Measurements from ENCODE around the gene EEFSEC.
A peak's percentile ranks its signal among the peaks of the same experiment; 100 is the strongest.

EEFSEC gene

DNA sequence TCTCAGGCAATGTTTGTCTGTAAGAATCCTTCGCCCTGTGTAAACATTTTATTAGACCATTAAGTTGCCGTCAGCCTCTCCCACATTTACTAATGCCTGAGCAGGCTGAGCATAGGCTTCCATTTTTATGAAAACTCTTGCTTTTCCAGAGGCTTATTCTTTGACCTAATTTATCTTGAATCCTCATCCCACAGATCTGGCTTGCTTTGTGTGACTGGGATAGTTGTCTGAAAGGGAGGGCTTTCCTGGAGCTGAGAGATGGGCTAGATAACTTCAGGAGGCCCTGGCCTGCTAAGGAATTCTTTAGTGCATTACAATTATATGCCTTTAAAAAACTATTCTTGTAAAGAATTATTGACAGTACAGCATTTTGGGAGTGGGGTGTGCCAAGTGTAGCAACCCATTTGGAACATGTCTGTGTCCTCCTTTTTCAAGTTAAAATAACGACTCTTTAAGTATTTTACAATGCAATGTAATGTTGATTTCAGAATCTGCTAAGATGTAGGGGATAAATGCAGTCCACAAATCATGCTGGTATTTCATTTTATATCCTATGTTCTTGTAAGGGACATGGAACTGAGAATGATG is 52.4 kb downstream of the EEFSEC start:
- H3K4me3 ChIP-seq (ENCODE audit: low read depth, low read length) = no peak overlapping the region
- DNase-seq (ENCODE audit: low read depth) = no peak

GRCh38 chr3:128207951-128208350 is 54.7 kb downstream of the EEFSEC start:
- no peak overlapping the region for H3K4me3 ChIP-seq (ENCODE audit: low read depth, low read length)
- no peak for DNase-seq (ENCODE audit: low read depth)

DNA sequence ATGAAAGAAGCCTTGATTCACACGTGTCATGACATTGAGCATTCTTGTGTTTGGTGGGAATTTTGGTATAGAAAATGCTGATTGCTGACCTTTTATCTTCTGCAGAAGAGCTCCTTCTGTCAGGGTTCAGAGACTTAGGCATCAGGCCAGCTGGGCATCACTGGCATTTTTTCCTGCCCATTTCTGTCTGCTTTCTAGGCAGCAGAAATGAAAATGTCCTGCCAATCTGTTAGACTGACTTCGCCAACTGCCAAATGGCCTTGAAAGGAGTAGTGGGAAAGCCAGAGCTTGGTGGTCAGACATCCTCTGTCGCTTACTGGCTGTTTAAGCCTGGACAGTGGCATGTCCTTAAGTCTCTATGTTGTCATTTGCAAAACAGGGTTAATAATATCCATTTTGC is 57.4 kb downstream of the EEFSEC start:
- no peak overlapping the region for H3K4me3 ChIP-seq (ENCODE audit: low read depth, low read length)
- no peak for DNase-seq (ENCODE audit: low read depth)

GRCh38 chr3:128214056-128214455 is 60.8 kb downstream of the EEFSEC start:
- no peak overlapping the region for H3K4me3 ChIP-seq (ENCODE audit: low read depth, low read length)
- DNase-seq (ENCODE audit: low read depth) = no peak

GRCh38 chr3:128215290-128215689 is 62.0 kb downstream of the EEFSEC start:
- DNase-seq (ENCODE audit: low read depth) = no peak
- H3K4me3 ChIP-seq (ENCODE audit: low read depth, low read length) = no peak overlapping the region

- no peak for DNase-seq (ENCODE audit: low read depth)
- no peak overlapping the region for H3K4me3 ChIP-seq (ENCODE audit: low read depth, low read length)
These were observed 62.7 kb downstream of the EEFSEC start for GRCh38 chr3:128215800-128216495.

- DNase-seq (ENCODE audit: low read depth) = peak; percentile 39
- no peak overlapping the region for H3K4me3 ChIP-seq (ENCODE audit: low read depth, low read length)
These were observed 64.6 kb downstream of the EEFSEC start for GRCh38 chr3:128217702-128218547.

GRCh38 chr3:128218548-128219257 is 65.4 kb downstream of the EEFSEC start:
- no peak overlapping the region for H3K4me3 ChIP-seq (ENCODE audit: low read depth, low read length)
- no peak for DNase-seq (ENCODE audit: low read depth)

DNA sequence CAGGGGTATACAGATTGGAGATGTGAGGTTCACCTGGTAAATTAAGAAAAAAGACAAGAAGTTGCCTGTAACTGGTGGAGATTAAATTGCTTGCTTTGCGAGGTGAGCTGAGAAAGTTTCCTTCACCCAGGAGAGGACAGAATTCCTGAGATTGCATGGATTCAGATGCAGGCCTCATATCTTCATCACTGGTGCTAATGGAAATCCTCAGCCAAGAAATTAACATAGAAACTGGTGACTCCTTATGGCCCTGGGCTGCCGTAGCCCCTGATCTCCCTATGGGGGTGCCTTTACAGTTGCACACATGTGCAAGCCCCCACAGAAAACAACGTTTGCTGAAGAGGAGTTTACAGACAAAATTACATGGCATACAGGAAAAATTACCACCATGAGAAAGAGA is 68.0 kb downstream of the EEFSEC start:
- DNase-seq (ENCODE audit: low read depth) = no peak
- no peak overlapping the region for H3K4me3 ChIP-seq (ENCODE audit: low read depth, low read length)

- DNase-seq (ENCODE audit: low read depth) = no peak
- H3K4me3 ChIP-seq (ENCODE audit: low read depth, low read length) = no peak overlapping the region
These were observed 69.6 kb downstream of the EEFSEC start for GRCh38 chr3:128222796-128223385.

DNA sequence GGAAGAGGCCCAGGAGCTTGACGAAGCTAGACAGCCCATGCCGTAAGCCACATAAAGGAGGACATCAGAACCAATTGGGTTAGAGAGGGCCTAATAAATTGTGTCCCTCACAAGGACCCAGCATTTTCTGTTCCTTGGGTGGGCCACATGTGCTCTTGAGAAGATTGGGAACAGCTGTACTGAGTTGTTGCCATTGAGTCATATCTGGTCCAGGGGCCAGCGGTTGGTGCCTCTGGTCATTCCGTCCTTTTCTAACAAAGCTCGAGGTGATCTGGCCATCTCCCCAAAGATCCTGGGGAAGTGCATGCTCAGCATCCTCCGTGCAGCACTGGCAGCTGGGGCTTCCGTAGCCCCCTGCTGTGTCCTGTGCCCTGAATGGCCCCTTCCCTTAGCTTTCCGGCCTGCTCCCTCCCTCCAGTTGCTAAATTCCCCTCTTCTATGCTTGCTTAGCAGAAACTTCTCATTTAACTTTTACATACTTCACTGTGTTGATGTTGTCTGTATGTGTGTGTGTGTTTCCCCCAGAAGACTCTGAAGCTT is 73.0 kb downstream of the EEFSEC start:
- H3K4me3 ChIP-seq (ENCODE audit: low read depth, low read length) = no peak overlapping the region

GRCh38 chr3:128226795-128227395 is 73.6 kb downstream of the EEFSEC start:
- no peak for DNase-seq (ENCODE audit: low read depth)
- no peak overlapping the region for H3K4me3 ChIP-seq (ENCODE audit: low read depth, low read length)

More for the DNA sequence above, 73.0 kb downstream of the EEFSEC start:
- DNase-seq (ENCODE audit: low read depth) = no peak

GRCh38 chr3:128227507-128227906 is 74.2 kb downstream of the EEFSEC start:
- no peak for DNase-seq (ENCODE audit: low read depth)
- no peak overlapping the region for H3K4me3 ChIP-seq (ENCODE audit: low read depth, low read length)

DNA sequence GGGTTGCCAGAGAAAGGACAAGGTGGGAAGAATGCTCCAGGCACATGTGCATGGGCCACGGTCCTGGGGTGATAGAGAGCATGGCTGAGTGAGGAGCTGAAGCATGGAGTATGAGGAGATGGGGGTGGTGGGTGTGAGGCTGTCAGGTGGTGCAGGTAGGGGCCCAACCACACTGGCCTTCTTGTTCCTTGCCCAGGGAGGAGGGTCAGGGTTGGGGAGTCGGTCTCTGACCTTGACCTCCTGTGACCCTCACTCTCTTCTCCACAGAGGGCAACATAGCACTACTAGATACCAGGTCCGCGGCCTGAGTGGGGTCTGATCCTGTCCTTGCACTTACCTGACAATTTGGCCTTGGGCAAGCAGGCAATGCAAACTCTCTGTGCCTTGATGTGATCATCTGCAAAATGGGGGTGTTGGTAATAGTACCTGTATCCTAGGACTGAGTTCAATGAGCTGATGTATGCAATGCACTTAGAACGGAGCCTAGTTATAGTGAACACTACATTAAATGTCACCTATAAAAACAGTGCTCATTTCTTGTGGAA is 75.2 kb downstream of the EEFSEC start:
- no peak for DNase-seq (ENCODE audit: low read depth)
- H3K4me3 ChIP-seq (ENCODE audit: low read depth, low read length) = no peak overlapping the region

DNA sequence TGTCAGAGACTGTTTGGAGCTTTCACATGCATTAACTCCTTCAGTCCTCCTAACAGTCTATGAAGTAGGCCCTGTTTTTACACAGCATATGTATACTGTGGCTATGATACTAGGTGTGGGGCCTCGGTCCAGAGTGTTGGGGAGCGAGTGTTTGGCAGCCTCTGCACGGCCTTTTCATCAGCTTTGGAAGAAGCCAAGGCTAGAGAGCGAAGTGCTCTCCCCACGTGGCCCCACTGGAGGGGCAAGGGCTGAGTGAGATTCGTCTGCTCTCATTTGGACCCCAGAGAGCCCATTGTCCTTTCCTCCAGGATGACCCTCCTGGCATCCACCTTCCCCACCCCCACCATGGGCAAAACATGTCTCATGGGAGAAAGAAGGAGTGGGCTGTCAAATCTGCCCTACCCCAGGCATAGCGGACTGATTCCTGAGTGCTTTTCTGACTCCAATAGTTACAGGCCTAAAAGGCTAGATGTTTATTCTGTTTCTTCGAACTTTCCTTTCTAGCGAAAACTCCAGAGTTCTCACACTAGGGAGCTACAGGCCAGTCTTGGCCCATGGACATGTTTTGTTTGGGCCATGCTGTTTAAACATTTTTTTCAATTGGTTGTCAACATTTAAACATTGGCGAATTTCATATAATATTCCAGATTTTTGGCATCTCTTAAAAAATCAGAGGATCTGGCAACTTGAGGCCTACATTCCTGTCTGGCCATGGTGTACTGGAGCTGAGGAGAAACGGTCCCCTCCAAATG is 76.0 kb downstream of the EEFSEC start:
- DNase-seq (ENCODE audit: low read depth) = no peak
- no peak overlapping the region for H3K4me3 ChIP-seq (ENCODE audit: low read depth, low read length)

DNA sequence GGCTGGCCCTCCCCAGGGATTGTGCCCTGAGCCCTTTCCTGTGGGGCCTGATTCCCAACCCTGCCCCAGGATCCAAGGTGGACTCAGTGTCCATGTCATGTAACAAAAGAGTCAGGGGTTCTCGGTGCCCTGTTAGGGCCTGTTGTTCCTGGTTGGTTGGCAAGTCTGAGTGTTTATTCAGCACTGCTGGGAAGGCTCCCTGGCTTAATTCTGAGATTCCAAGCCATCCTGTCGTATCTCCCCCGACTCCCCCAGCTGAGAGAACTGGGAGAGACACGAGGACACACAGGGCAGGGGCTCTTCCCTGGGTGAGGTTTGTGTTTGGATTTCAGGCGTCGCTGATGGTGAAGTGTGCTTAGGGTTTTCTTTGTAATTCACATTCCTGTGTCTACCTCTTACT is 78.3 kb downstream of the EEFSEC start:
- DNase-seq (ENCODE audit: low read depth) = no peak
- H3K4me3 ChIP-seq (ENCODE audit: low read depth, low read length) = no peak overlapping the region

- no peak overlapping the region for H3K4me3 ChIP-seq (ENCODE audit: low read depth, low read length)
- DNase-seq (ENCODE audit: low read depth) = no peak
These were observed 79.3 kb downstream of the EEFSEC start for GRCh38 chr3:128232376-128233178.

Measured in skeletal muscle cell (primary cell).